Thoracic aorta (tissue), 2 donors: ENCODE data around the gene FGD2. TPM values are rescaled to one million over a fixed set of nuclear protein-coding genes. Genes with fewer than 3 reads are reported as not detected.

Experiments used
- ATAC-seq: fragments of 150-250 bp; one replicate; pipeline ENCODE4 v1.8.0; 2017; ENCODE audit warnings: low read depth; ENCODE audit not compliant: insufficient number of reproducible peaks, low FRiP score
- DNase-seq: peaks from one replicate; pipeline ENCODE4 v3.0.0-alpha.2; 2020; ENCODE audit warnings: low spot score
- H3K27ac ChIP-seq, 2 donors: fragments of 200-600 bp; sonication (generic); 1 replicate in 1 of 2; 2 replicates in 1 of 2; pipeline ENCODE4 v1.5.1; 2016; ENCODE audit warnings: mild to moderate bottlenecking in 2 of 2, moderate library complexity in 2 of 2
- H3K27me3 ChIP-seq: fragments of 200-600 bp; sonication (generic); replicated peaks from 2 replicates; pipeline ENCODE4 v1.6.0; 2016; ENCODE audit warnings: mild to moderate bottlenecking; ENCODE audit not compliant: insufficient read depth
- H3K36me3 ChIP-seq: fragments of 200-600 bp; sonication (generic); one replicate; pipeline ENCODE4 v1.5.1; 2016
- H3K4me1 ChIP-seq, 2 donors: fragments of 200-600 bp; sonication (generic); 1 replicate in 1 of 2; 2 replicates in 1 of 2; pipeline versions ENCODE4 v1.5.1 to v1.6.0; 2016; ENCODE audit warnings: low read depth in 2 of 2, mild to moderate bottlenecking in 1 of 2; ENCODE audit not compliant: control insufficient read depth in 1 of 2
- H3K4me3 ChIP-seq: fragments of 200-600 bp; sonication (generic); 2 replicates; pipeline ENCODE4 v1.5.1; 2016; ENCODE audit warnings: mild to moderate bottlenecking
- H3K9me3 ChIP-seq: fragments of 200-600 bp; sonication (generic); 2 replicates; pipeline ENCODE4 v1.5.1; 2016
- total RNA-seq, 2 donors: library from RNA; depleted of rRNA; stranded (reverse); fragments of >200 nt; gene quantifications; one replicate each; pipeline versions ENCODE4 v1.1.0 to v1.2.3, GENCODE V29; 2016
- TF ChIP-seq, protein P1 (sequence below): fragments of 200-600 bp; sonication (generic); IDR thresholded peaks from one replicate; pipeline ENCODE4 v1.5.1; 2019; ENCODE audit warnings: antibody characterized with exemption

Gene FGD2
- total RNA-seq, 2 donors from 2014 or later = 27.5 to 52.5 TPM

DNA sequence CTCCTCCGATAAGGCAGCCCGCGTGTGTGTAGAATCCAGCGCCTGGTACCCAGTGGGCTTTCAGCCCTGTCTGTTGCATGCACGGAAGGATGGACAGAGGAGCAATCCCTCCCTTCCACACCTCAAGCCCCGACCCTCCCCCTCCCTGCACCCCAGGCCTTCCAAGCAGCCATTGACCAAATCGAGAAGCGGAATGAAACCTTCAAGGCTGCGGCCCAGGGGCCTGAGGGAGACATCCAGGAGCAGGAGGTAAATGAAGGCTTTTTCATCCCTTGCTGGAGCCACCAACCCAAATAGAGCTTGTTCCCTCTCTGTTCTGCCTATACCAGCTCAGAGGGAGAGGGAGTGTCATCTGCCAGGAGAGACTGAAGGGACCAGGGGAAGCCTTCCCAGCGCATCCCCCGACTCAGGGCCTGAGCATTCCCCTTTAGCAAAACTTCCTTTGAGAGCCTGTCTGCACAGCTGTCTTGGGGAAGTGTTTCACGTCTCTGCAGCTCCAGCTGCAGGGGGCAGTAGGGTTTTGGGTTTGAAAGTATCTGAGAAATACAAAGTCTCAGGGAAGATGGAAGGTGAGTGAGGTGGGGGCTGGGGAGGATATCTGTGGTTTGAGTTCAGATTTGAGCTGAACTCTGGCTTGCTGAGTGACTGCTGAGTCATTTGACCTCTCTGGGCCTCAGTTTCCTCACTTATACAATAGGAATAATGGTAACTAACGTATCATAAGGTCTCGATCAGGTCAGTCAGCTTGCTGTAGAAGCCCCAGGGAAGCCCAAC, 16.1 kb downstream of the FGD2 start:
- DNase-seq (no peak), ATAC-seq (no peak)
- Histone ChIP-seq H3K36me3 (no peaks in the 10 kb centered on the region), H3K27me3 (no peaks in the 10 kb centered on the region), H3K4me3 (no peak overlapping the region), H3K4me1 (peaks cover 0 to 14% of the 10 kb centered on the region in 2 donors), H3K27ac (no peak overlapping the region), H3K9me3 (no peaks in the 10 kb centered on the region)
- TF ChIP-seq, protein P1, sequence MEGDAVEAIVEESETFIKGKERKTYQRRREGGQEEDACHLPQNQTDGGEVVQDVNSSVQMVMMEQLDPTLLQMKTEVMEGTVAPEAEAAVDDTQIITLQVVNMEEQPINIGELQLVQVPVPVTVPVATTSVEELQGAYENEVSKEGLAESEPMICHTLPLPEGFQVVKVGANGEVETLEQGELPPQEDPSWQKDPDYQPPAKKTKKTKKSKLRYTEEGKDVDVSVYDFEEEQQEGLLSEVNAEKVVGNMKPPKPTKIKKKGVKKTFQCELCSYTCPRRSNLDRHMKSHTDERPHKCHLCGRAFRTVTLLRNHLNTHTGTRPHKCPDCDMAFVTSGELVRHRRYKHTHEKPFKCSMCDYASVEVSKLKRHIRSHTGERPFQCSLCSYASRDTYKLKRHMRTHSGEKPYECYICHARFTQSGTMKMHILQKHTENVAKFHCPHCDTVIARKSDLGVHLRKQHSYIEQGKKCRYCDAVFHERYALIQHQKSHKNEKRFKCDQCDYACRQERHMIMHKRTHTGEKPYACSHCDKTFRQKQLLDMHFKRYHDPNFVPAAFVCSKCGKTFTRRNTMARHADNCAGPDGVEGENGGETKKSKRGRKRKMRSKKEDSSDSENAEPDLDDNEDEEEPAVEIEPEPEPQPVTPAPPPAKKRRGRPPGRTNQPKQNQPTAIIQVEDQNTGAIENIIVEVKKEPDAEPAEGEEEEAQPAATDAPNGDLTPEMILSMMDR = no peak

- TF ChIP-seq, protein P1 = no peak
- Histone ChIP-seq H3K4me1 (peaks cover 0 to 14% of the 10 kb centered on the region in 2 donors), H3K4me3 (no peak overlapping the region), H3K36me3 (no peaks in the 10 kb centered on the region), H3K9me3 (no peaks in the 10 kb centered on the region), H3K27ac (no peak overlapping the region), H3K27me3 (no peaks in the 10 kb centered on the region)
- DNase-seq (no peak), ATAC-seq (no peak)
These were observed 16.8 kb downstream of the FGD2 start for GRCh38 chr6:37022135-37022863.

DNA sequence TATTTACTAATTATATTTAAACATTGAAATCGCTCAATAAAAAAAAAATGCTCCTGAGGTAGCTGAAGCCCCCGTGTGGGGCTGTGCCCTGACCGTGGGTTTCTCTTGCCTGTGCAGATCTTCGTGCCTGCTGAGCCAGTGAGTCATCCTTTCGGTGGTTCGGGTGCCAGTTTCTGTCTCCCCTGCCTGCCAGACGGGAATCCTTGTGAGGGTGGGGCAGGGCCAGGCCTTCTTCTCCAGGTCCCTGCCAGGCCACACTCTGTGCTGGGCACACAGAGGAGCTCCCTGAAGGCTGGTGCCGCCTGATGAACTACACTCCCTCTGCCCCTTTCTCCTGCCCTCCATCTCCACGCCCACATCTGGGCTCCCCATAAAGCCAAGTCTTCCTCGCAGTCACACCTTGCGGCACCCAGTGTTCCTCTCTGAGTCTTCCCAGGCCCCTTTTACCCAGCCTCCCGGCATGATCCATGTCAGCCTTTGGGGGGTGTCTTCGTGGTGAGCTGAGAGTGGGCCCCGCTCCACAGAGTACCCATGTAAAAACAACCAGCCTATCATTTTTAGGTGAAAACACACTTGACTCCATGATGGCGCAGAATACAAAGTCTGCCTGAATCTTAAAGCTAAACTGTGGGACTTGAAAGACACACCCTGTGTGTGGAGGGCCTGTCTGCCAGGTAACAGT, 19.3 kb downstream of the FGD2 start:
- Histone ChIP-seq H3K27me3 (no peaks in the 10 kb centered on the region), H3K4me1 (no peaks in the 10 kb centered on the region), H3K36me3 (no peaks in the 10 kb centered on the region), H3K27ac (no peak overlapping the region), H3K9me3 (no peaks in the 10 kb centered on the region), H3K4me3 (no peak overlapping the region)
- TF ChIP-seq, protein P1 = no peak
- ATAC-seq (no peak), DNase-seq (no peak)

- Histone ChIP-seq H3K4me3 (no peak overlapping the region), H3K9me3 (no peaks in the 10 kb centered on the region), H3K27me3 (no peaks in the 10 kb centered on the region), H3K4me1 (no peaks in the 10 kb centered on the region), H3K36me3 (no peaks in the 10 kb centered on the region), H3K27ac (no peak overlapping the region)
- no peak for ATAC-seq
- TF ChIP-seq, protein P1 = no peak
- no peak for DNase-seq
These were observed 20.4 kb downstream of the FGD2 start for GRCh38 chr6:37025621-37026466.
